NCI-H226 (cell line): ENCODE measurements around the gene PHLDB2.
A peak's percentile ranks its signal among the peaks of the same experiment; 100 is the strongest.

ENCODE experiments used
- DNase-seq: peaks from one replicate; pipeline ENCODE4 v3.0.0-alpha.2; 2015

The PHLDB2 gene

DNA sequence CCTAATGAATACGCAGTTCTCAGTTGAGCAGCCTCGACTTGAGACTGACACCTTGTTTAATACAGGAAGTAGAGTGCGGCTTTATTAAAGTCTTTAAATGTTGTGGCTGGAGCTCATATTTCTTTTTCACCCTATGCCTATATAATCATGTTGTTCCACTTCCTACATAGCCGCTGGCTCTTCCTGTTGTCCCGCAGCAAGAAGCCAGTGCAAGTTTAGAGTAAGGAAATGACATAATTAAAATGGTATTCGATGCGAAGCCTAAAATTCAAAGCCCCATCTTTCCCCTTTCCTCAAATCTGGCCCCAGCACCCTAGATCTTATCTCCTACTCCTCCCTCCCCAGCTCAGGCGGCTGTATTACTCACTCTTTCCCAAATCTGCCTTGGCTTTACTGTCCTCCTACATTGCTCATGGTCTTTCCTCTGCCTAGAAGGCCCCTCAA lies 7.5 kb upstream of the PHLDB2 start:
- peak; percentile 91 for DNase-seq

DNA sequence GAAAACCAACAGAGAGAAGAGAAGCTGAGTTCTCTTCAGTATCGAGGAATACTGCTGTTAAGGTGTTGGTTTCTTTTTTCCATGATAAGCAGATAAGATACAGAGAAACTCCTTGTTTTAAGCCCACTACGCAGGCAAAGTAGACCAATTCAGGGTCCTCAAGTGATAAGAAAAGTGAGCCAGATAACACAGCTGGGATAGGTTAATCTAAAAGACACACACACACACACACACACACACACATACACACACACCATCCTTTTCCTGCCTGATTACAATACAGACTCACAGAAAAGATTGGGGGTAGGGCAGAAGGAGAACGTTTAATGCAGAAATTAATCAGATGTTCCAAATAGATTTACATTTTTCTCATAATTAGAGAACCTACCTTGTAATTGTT lies 6.5 kb upstream of the PHLDB2 start:
- DNase-seq, result peak; percentile 44

GRCh38 chr3:111853068-111853467 lies 6.0 kb upstream of the PHLDB2 start:
- no peak for DNase-seq

- DNase-seq, result no peak
Observed at GRCh38 chr3:111854990-111855389, 4.1 kb upstream of the PHLDB2 start.

DNA sequence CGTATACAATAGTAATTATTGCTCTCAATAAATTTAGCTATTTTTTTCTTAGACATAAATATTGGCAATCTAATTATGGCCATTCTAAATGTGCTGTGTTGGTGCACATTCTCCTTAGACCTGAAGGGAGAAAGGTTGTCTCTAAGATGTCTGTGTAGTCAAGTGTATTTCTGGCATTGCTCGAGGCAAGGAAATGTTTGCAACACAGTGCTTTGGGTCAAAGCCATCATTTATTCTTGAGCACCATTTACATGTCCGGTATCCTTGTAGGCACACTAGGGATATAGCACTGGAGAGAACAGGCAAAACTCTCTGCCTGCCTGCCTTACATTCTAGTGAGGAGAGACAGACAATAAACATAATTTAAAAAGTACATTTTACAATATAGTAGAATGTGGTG lies 2.6 kb upstream of the PHLDB2 start:
- DNase-seq, result no peak

DNA sequence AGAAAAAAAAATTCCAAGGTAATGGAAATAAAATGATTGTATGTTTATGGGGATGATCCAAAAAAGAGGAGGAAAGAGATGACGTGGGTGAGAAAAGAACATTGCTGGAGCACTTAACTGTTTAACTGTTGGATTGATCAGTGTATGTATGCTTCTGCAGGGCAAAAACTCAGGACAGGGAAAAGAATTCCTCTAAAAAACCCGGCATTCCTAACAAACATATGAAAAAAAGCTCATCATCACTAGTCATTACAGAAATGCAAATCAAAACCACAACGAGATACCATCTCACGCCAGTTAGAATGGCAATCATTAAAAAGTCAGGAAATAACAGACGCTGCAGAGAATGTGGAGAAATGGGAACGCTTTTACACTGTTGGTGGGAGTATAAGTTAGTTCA lies 1.6 kb upstream of the PHLDB2 start:
- DNase-seq, result no peak

- DNase-seq, result no peak
Observed at GRCh38 chr3:111858642-111859041, 423 bp upstream of the PHLDB2 start.

GRCh38 chr3:111859974-111860859 lies 1.2 kb downstream of the PHLDB2 start:
- peak; percentile 80 for DNase-seq

DNA sequence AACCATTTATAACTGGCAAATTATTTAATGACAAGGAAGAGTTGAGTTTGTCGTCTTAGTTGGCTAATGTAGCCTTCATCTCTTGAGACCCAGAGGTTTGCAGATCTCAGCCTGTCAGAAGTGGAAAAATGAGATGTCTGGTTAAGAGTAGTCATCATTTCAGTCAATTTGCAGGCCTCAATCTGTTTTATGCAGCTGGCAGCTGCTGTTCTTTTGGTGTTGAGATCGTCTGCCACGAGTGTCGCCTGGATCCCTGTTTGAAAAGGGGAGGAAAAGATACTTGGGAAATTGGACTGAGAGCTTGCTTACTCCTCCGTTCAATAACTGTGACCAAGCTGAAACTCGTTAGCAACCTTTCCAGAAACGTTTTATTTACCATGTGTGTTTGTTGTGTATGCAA lies 2.3 kb downstream of the PHLDB2 start:
- DNase-seq, result no peak

DNA sequence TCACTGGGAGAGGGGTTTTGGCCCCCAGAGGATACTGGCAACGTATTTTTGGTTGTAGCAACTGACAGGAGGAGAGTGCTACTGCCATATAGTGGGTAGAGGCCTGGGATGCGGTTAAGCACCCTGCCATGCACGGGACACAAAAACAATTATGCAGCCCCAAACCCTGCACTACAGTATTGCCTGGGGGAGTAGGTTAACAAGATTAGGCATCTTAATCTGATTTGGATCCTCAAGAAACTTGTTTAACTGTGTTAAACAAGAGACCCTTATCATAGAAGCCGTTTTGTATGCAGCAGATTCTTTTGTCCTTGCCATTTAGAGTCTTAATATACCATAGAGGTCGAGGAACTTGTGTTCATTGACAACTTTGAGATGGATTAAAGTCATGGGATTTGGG lies 3.4 kb downstream of the PHLDB2 start:
- no peak for DNase-seq

- no peak for DNase-seq
Observed at GRCh38 chr3:111862974-111863373, 3.9 kb downstream of the PHLDB2 start.

GRCh38 chr3:111863942-111864694 lies 5.1 kb downstream of the PHLDB2 start:
- peak; percentile 76 for DNase-seq

- DNase-seq, result peak; percentile 93
Observed at GRCh38 chr3:111864821-111865656, 6.0 kb downstream of the PHLDB2 start.

DNA sequence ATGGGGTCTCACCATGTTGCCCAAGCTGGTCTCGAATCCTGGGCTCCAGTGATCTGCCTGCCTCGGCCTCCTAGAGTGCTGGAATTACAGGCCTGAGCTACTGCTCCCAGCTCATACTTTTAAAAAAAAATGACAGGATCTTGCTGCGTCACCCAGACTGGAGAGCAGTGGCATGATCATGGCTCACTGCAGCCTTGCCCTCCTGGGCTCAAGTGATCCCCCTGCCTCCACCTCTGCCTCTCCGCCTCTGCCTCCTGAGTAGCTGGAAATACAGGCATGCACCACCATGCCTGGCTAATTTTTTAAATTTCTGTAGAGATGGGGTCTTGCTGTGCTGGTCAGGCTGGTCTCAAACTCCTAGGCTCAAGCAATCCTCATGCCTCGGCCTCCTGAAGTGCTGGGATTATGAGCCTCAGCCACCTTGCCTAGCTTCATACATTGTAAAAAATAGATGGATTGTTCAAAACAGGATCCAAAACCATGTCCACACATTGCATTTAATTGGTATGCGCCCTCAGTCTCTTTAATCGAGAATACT lies 8.9 kb downstream of the PHLDB2 start:
- no peak for DNase-seq

DNA sequence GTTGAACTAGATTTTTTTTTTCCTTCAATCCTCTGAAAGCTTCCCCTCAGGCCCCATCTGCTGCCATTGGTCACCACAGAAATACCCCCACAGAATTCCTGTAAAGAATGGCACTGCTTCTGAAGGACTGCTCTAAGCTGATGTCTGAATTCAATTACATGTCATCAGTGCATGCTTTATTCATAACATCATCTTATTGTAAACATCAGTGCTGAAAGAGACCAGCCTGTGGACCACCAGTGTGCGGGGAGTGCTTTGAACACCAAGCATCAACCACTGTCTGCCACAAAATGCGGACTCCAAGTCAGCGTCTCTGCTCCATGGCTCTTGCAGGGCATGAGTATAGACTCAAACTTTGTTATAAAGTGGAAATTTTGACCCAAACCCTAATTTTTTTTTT lies 11.6 kb downstream of the PHLDB2 start:
- peak; percentile 38 for DNase-seq

GRCh38 chr3:111871809-111872623 lies 13.0 kb downstream of the PHLDB2 start:
- no peak for DNase-seq

DNA sequence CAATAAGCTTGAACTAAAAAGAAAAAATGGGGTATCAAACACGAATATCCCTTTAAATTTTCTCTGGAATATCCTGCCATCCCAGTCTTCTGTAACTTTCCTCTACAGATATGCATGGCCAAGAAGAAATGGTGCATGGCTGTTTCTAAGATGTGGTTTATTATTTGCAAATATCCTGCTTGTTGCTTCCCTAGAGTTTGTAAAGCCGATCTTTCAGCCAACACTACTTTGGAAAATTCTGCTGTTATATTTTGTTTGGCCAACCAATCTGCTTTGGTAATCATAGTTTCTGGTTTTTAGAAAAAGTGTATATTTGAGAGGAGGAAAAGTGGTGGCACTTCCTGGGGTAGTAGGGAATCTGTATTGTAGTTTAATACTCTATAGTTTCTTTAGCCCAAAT lies 13.9 kb downstream of the PHLDB2 start:
- no peak for DNase-seq

GRCh38 chr3:111874177-111874820 lies 15.2 kb downstream of the PHLDB2 start:
- no peak for DNase-seq

DNA sequence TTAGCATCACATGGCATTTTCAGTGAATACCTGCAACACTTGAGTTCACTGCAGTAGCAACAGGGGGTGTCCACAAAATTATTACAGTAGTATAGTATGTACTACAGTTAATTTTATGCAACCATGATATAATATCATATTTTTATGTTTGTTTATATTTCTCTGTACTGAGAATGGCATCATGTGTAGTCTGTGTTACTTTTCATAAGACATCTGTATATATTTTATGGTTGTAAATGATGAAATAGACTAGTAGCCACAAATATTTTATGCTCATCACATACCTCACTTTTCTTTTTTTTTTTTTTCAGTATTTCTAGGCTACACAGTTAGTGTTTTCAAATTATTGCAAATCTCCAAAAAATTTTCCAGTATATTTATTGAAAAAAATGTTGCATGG lies 22.4 kb downstream of the PHLDB2 start:
- DNase-seq, result no peak

DNA sequence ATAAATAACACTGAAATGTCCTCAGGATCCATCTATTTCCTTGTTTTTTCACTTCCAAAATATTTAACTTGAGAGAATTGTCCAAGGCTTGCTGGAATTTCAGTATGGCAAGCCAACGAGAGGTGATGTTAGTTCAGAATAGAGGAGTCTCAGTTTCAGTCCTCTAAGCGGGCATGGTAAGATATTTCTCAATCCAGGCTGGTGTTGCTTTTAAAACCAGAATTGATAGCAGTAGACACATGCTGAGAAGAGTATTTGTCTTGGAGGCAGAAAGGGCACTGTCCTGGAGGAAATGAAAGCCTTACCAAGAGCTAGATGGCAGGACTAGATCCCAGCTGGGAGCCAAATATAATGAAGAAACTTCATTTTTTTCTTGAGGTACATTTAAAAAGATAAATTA lies 23.1 kb downstream of the PHLDB2 start:
- no peak for DNase-seq

GRCh38 chr3:111882799-111883198 lies 23.7 kb downstream of the PHLDB2 start:
- DNase-seq, result no peak
